Measurements from ENCODE around the gene FNBP1.

DNA sequence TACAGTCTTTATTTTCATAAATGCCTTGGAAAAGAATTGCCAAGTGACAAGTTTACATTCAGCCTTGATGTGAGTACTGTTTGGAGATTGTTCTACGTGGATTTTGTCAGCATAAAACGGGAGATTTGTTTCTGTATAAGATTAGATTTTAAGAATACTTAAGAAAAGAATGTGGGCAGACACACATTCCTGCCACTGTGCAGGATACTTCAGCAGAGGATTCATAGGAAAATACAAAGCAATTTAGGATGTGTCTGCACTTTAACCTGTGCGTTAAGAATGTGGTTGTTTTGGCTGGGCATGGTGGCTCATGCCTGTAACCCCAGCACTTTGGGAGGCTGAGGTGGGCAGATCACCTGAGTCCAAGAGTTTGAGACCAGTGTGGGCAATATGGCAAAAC is 47.9 kb upstream of the FNBP1 start:
- TF ChIP-seq, protein P1, sequence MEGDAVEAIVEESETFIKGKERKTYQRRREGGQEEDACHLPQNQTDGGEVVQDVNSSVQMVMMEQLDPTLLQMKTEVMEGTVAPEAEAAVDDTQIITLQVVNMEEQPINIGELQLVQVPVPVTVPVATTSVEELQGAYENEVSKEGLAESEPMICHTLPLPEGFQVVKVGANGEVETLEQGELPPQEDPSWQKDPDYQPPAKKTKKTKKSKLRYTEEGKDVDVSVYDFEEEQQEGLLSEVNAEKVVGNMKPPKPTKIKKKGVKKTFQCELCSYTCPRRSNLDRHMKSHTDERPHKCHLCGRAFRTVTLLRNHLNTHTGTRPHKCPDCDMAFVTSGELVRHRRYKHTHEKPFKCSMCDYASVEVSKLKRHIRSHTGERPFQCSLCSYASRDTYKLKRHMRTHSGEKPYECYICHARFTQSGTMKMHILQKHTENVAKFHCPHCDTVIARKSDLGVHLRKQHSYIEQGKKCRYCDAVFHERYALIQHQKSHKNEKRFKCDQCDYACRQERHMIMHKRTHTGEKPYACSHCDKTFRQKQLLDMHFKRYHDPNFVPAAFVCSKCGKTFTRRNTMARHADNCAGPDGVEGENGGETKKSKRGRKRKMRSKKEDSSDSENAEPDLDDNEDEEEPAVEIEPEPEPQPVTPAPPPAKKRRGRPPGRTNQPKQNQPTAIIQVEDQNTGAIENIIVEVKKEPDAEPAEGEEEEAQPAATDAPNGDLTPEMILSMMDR (conservative IDR thresholded peaks at IDR 0.05; ENCODE audit: low read depth, low read length): no peak
- TF ChIP-seq EZH2 (IDR thresholded peaks at IDR 0.05; ENCODE audit: low read length, unreplicated experiment) (no peak), EZH2phosphoT487 (IDR thresholded peaks at IDR 0.05; ENCODE audit: borderline replicate concordance, low read length) (no peak)
